BJ (cell line): ENCODE data around the gene GDAP2. TPM values are rescaled to one million over a fixed set of nuclear protein-coding genes. Genes with fewer than 3 reads are reported as not detected.
A peak's percentile ranks its signal among the peaks of the same experiment; 100 is the strongest.

ENCODE experiments used
- CTCF ChIA-PET: fragments of 350-600 bp; formaldehyde crosslinking; extraction: SDS; loops from one replicate; lab custom pipeline; 2021; ENCODE audit warnings: antibody characterized with exemption, inconsistent platforms; lab: Yijun Ruan, JAX
- POLR2A ChIA-PET: fragments of 300-600 bp; sonication (Branson Sonifier 250); formaldehyde crosslinking; extraction: SDS; loops from one replicate; lab custom pipeline; 2021; ENCODE audit warnings: antibody characterized with exemption; lab: Charles Lee
- DNase-seq: peaks from one replicate; pipeline ENCODE4 v3.0.0-alpha.2; 2011; ENCODE audit warnings: low read depth
- H3K27me3 ChIP-seq: 2 replicates; pipeline ENCODE4 v1.6.0; 2011; ENCODE audit warnings: low read length; ENCODE audit not compliant: control insufficient read depth, insufficient read depth
- H3K36me3 ChIP-seq: 2 replicates; pipeline ENCODE4 v1.5.1; 2011; ENCODE audit warnings: low read length; ENCODE audit not compliant: control insufficient read depth, insufficient read depth
- H3K4me3 ChIP-seq: 2 replicates; pipeline ENCODE4 v1.5.1; 2011; ENCODE audit warnings: low read depth, mild to moderate bottlenecking, control low read depth, low read length
- CTCF ChIP-seq: IDR thresholded peaks from 2 replicates; pipeline ENCODE4 v1.5.1; 2011; ENCODE audit warnings: low read depth, mild to moderate bottlenecking, control low read depth, inconsistent platforms, low read length, moderate library complexity; ENCODE audit not compliant: insufficient read depth
- polyA plus RNA-seq: library from polyadenylated mRNA; depleted of rRNA; stranded (reverse); fragments of >200 nt; gene quantifications from 2 replicates; pipeline ENCODE4 v1.2.3, GENCODE V29; 2011

GDAP2 gene
- polyA plus RNA-seq, 1 experiment, result 8.1 TPM

DNA sequence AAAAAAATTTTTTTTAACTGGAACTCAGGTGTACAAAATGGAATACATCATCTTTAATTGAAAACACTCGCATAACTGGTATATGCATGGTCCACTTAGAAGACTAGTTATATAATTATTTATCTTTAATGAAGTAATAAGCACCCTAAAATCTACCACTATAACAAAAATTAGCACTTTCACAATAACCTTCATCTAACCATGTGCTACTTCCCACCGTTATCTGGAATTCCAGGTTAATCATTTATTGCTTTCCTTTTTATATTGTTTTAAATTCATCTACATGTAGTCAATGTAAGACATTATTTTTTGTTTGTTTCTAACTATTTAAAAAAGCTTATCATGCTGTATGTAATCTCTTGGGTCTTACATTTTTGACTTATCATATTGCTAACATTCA is 39.0 kb downstream of the GDAP2 start:
- Histone ChIP-seq H3K36me3 (no peaks in the 10 kb centered on the region), H3K4me3 (no peak overlapping the region), H3K27me3 (no peaks in the 10 kb centered on the region)
- DNase-seq, result no peak
- no peak for TF ChIP-seq CTCF
- POLR2A ChIA-PET, result no interaction called here
- CTCF ChIA-PET, result no interaction called here

GRCh38 chr1:117886101-117886795 is 43.2 kb downstream of the GDAP2 start:
- peak; percentile 25 for DNase-seq
- Histone ChIP-seq H3K4me3 (no peak overlapping the region), H3K36me3 (no peaks in the 10 kb centered on the region; the same call in 1 of the 2 replicates), H3K27me3 (no peaks in the 10 kb centered on the region)
- no peak for TF ChIP-seq CTCF
- ChIA-PET CTCF (interaction anchor here (1.0 to 1.7 kb wide), 2 partner anchors 9 to 274 kb away, joined by 4 to 5 read pairs; no protein-coding TSS in a partner anchor), POLR2A (interaction anchor here (0.6 kb wide), 1 partner anchor 15 kb away, joined by 5 read pairs; no protein-coding TSS in a partner anchor)

GRCh38 chr1:117883616-117884015 is 45.8 kb downstream of the GDAP2 start:
- H3K27me3 ChIP-seq, result no peaks in the 10 kb centered on the region
- TF ChIP-seq CTCF, result no peak
- CTCF ChIA-PET, result interaction anchor here (0.7 kb wide), 1 partner anchor 274 kb away, joined by 3 read pairs; no protein-coding TSS in a partner anchor
- POLR2A ChIA-PET, result no interaction called here
- H3K36me3 ChIP-seq, result no peaks in the 10 kb centered on the region; the same call in 1 of the 2 replicates
- DNase-seq, result no peak
- no peak overlapping the region for H3K4me3 ChIP-seq

- POLR2A ChIA-PET, result no interaction called here
- CTCF ChIA-PET, result no interaction called here
- H3K36me3 ChIP-seq, result peaks cover 4% of the 10 kb centered on the region
- no peak for TF ChIP-seq CTCF
- no peaks in the 10 kb centered on the region for H3K27me3 ChIP-seq
- no peak for DNase-seq
- no peak overlapping the region for H3K4me3 ChIP-seq
These were observed 50.1 kb downstream of the GDAP2 start for GRCh38 chr1:117879284-117879683.

GRCh38 chr1:117877823-117878222 is 51.6 kb downstream of the GDAP2 start:
- TF ChIP-seq CTCF, result no peak
- Histone ChIP-seq H3K4me3 (no peak overlapping the region), H3K27me3 (no peaks in the 10 kb centered on the region), H3K36me3 (peaks cover 4% of the 10 kb centered on the region)
- CTCF ChIA-PET, result interaction anchor here (0.5 to 2.1 kb wide), 3 partner anchors 17 to 809 kb away, joined by 3 to 6 read pairs (median 3); no protein-coding TSS in a partner anchor
- no peak for DNase-seq
- POLR2A ChIA-PET, result no interaction called here
